Measurements from ENCODE around the gene HMGA1. TPM values are rescaled to one million over a fixed set of nuclear protein-coding genes. Genes with fewer than 3 reads are reported as not detected.

HMGA1 gene
- total and polyA plus RNA-seq, 2 of the 13 experiments (the other 11 are each of a cell fraction or from before 2014, with no cell fraction given), result 117 to 145 TPM

- TF ChIP-seq DBP (CRISPR knock-in tag; IDR thresholded peaks at IDR 0.05; ENCODE audit: not compliant biosample characterization), result no peak
- TF ChIP-seq ZNF274 (CRISPR knock-in tag; IDR thresholded peaks at IDR 0.05), result peak; percentile 44; the same call in 1 of the 2 replicates
- no peak for TF ChIP-seq U2AF1 (optimal IDR thresholded peaks at IDR 0.05; ENCODE audit: low read depth, low read length)
- TF ChIP-seq ARNT (IDR thresholded peaks at IDR 0.05), result no peak
- no peak for TF ChIP-seq HNRNPUL1 (IDR thresholded peaks at IDR 0.05; ENCODE audit: low read depth, low read length)
- TF ChIP-seq YEATS4 (CRISPR knock-in tag; IDR thresholded peaks at IDR 0.05; ENCODE audit: borderline replicate concordance), result peak; percentile 64; the same call in 1 of the 2 replicates
- peak; percentile 53; the same call in 1 of the 2 replicates for TF ChIP-seq CREBL2 (CRISPR knock-in tag; IDR thresholded peaks at IDR 0.05; ENCODE audit: borderline replicate concordance)
- TF ChIP-seq REPIN1 (CRISPR knock-in tag; IDR thresholded peaks at IDR 0.05; ENCODE audit: borderline replicate concordance, low read depth), result peak; percentile 91; the same call in 1 of the 2 replicates
- TF ChIP-seq HOXA5 (CRISPR knock-in tag; IDR thresholded peaks at IDR 0.05), result no peak
- TF ChIP-seq ATF6 (CRISPR knock-in tag; conservative IDR thresholded peaks at IDR 0.05), result no peak
- peak; percentile 90 for TF ChIP-seq DNMT1 (CRISPR knock-in tag; IDR thresholded peaks at IDR 0.05)
- TF ChIP-seq ZNF616 (CRISPR knock-in tag; IDR thresholded peaks at IDR 0.05; ENCODE audit: low read depth), result no peak
- TF ChIP-seq ZFY (CRISPR knock-in tag; IDR thresholded peaks at IDR 0.05), result peak; percentile 58
- no peak for TF ChIP-seq ATF1 (CRISPR knock-in tag; IDR thresholded peaks at IDR 0.05)
- TF ChIP-seq THAP8 (CRISPR knock-in tag; IDR thresholded peaks at IDR 0.05; ENCODE audit: borderline replicate concordance), result no peak
- no peak for TF ChIP-seq XBP1 (CRISPR knock-in tag; IDR thresholded peaks at IDR 0.05)
- TF ChIP-seq IRX3 (CRISPR knock-in tag; IDR thresholded peaks at IDR 0.05; ENCODE audit: borderline replicate concordance, low read depth), result no peak; the same call in 1 of the 2 replicates
- TF ChIP-seq TEF (CRISPR knock-in tag; IDR thresholded peaks at IDR 0.05), result no peak
- no peak for TF ChIP-seq ATAD3A (CRISPR knock-in tag; IDR thresholded peaks at IDR 0.05)
- peak; percentile 82; the same call in 1 of the 2 replicates for TF ChIP-seq KDM5B (CRISPR knock-in tag; IDR thresholded peaks at IDR 0.05; ENCODE audit: borderline replicate concordance)
- no peak for TF ChIP-seq ZNF260 (CRISPR knock-in tag; IDR thresholded peaks at IDR 0.05; ENCODE audit: borderline replicate concordance, low read depth)
- TF ChIP-seq ELF3 (CRISPR knock-in tag; IDR thresholded peaks at IDR 0.05), result peak; percentile 62
- no peak for TF ChIP-seq RARG (CRISPR knock-in tag; IDR thresholded peaks at IDR 0.05; ENCODE audit: low read depth)
- TF ChIP-seq TCF7 (IDR thresholded peaks at IDR 0.05; ENCODE audit: low read depth), result no peak
- TF ChIP-seq HDAC6 (IDR thresholded peaks at IDR 0.05; ENCODE audit: low read depth, low read length), result no peak
- TF ChIP-seq ZNF766 (CRISPR knock-in tag; IDR thresholded peaks at IDR 0.05; ENCODE audit: borderline replicate concordance), result no peak
- TF ChIP-seq ZSCAN31 (CRISPR knock-in tag; IDR thresholded peaks at IDR 0.05; ENCODE audit: low read depth), result peak; percentile 47; the same call in 1 of the 2 replicates
These were observed 40.4 kb upstream of the HMGA1 start (continued) for GRCh38 chr6:34196116-34196832.

Measured in HepG2 (cell line).